Suppressor macrophage treated with lipopolysaccharide for 1 hour (primary cell): Measurements from ENCODE around the gene RBM43.
"Not testable (repeated sequence)": the region's sequence is repeated elsewhere in the genome, so short reads cannot be mapped to it uniquely, and the experiment has no call there.

Source experiments
- DNase-seq, 3 donors: peaks; one replicate each; pipeline ENCODE4 v3.0.0-alpha.2; 2020 to 2022

The RBM43 gene

DNA sequence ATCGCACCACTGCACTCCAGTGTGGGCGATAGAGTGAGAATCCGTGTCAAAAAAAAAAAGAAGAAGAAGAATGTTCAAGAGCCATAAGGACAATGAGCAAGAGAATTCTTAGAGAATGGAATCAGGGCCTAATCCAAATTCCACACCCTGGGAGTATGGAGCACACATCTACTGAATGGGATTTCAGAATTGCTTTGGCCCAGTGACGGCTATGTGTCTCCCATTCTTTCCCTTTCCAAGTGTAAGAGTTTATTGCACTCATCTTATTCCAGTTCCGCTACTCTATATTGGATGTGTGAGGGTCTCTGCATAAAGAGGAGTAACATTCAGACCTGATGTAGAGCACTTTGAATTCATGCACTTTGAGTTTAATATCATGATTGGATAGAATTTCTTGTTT lies 5.9 kb upstream of the RBM43 start:
- no peak for DNase-seq

DNA sequence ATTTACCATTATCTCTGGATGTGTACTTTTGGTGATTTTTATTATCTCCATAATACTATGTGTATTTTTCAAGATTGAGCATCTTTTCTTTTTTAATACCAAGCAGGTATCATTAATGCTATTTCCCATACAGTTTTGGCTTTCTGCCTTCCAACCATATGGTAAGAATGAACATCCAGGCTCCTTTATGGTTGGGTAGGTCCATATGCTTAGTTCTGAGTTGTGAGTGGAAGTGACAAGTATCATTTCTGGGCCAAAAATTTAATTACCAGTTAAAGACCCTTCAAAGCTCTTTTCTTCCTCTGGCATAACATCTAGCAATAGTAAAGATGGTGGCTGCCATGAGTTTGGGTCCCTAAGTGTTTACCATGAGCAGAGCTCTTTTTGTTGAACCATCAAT lies 4.3 kb upstream of the RBM43 start:
- DNase-seq: no peak

DNA sequence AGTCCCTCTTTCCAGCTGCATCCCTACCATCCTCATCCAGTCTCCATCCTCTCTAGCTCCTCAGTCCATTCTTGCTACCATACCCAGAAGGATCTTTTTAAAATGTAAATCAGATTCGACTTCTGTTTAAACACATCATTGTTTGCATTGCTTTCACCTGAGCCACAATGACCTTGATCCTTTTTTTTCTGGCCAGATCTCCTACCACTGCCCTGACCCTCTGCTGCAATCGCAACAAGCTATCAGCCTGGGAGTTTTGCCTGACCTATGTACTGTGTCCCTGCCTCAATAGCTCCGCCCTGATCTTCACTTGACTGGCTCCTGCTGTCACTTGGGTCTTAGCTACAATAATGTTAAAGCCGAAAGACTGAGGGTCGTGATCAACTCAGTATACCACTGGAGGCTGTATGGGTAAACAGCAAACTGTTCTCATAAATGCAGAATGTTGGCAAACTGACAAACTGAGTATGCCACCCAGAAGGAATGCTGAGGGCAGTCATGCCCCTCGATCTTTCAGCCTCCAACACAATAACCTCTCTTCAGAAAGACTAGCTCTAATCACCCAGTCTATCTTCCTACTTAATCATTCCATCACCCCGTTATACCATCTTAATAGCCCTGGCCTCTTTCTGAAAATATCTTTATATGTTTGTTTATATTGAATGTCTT lies 2.6 kb upstream of the RBM43 start:
- DNase-seq: no peak

DNA sequence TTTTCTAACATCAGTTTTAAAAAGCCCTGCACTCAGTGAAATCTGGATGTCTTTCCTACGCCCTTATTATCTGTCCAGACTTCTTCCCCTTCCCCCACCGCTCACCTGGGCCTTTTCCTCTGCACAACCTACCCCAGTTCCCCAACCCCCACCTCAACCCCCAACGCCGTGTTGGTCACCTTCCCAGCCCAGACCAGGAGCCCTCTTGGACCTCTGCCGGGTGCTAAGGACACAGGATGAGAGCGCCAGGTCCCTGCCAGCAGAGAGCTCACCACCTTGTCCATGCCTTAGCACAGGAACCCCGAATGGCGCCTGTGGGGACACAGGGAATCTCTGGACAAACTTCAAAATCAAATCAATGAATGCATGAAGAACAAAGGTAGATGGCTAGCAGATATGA lies 966 bp upstream of the RBM43 start:
- DNase-seq: no peak

DNA sequence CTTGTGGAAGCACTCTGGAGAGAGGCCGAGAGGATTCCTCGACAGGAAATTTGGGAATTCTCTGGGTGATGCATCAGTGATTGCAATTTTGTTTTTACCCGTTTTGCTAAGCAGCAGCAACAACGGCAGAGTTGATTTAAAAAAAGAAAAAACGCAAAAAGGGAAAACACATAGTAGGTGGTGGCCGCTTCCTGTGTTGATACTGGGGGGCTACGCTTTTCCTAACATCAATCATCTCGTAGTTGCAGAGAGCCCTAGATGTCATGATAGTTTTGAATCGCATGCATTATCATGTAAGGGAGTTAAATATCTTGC lies 271 bp upstream of the RBM43 start:
- DNase-seq: no peak

DNA sequence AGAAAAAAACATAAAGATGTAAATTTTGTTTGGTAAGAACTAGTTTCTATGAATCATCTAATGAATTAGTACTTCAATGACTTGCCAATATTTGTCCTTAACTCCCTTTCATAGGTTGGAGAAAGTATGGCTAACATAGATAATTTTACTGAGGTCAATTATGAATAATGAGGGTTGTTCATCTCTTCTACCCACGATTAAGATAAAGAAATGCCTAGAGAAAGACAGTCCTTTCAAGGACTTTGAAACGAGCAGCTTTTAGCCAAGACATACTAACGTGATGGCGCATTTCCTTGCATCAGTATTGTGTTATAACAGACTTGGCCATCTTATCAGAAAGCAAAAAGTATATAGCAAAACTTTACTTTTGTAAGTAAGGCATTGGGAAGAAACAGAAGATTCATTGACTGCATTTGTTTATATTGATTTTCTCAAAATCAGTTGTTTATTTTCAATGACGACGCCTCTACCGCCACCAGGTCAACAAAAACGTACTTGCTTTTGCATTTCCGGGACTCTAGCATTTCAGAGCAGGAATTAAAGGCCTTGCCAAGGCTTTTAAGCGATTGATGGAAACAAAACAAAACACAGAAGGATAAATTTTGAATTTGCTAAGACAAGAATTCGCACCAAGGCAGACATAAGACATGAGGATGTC lies 961 bp downstream of the RBM43 start:
- peak; percentile 14 to 37 (median 28) for DNase-seq

DNA sequence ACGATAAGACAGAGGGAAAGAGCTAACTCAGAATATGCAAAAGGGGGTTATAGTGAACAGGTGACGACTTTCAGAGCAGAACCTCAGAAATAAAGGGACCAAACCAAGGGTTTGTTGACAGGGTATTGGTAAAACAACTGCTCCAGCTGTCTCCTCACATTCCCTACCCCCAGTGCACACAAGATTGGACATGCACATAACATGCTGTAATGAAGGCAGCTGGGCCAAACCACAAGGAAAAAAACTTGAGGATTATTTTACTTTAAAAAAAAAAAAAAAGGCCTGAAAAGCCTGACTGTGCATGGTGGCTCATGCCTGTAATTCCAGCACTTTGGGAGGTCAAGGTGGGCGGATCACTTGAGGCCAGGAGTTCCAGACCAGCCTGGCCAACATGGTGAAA lies 3.5 kb downstream of the RBM43 start:
- DNase-seq: no peak

DNA sequence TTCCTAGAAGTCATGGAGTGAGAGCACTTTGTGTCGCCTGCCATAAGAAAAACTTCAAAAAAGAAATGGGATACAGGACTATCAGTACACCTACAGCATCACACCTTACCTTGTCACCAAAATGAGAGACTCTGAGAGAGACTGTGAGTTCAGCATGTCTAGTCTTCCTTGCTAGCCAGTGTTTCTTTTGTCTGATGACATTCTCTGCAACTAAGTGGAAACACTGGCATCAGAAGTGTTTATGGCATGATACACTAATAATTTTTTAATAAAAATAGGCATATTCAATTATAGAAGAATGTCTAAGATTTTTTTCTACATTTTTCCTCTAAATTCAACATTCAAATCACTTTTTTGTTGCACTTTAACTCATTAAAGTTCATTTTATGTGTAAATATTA lies 9.0 kb downstream of the RBM43 start:
- DNase-seq: no peak

DNA sequence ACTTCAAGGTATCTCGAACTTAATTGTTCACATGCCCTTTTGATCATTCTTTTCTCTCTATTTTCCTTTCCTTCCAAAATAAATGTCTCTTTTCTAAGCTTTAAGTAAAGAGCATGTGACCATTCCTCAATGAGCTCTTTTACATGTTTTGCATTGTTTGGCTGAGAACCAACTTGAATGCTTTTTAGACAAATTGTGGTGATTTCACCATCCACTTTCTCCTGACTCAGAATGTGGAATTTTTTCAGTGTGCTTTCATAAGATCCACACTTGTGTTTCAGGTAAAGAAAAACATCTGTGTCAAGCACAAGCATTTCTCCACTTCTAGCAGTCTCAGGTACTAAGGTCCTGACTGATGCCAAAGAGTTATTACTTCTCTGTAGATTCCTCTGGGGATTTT lies 10.7 kb downstream of the RBM43 start:
- DNase-seq: no peak

DNA sequence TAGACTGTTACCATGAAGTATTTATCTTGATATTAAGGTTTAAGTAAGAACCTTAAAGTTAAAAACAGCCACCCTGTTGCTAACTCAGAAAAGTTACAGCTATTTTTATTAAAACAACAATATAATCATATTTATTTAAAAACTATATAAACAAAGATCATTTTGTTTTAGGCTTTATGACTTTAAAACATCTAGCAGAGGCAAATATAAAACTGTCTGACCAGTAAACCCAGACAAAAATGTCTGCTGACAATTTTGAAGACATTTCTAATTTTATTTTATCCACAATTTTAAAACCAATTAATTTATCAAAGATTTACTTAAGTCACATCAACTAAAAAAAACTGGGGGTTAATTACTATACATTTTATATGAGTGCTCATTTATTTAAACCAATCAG lies 14.2 kb downstream of the RBM43 start:
- no peak for DNase-seq

DNA sequence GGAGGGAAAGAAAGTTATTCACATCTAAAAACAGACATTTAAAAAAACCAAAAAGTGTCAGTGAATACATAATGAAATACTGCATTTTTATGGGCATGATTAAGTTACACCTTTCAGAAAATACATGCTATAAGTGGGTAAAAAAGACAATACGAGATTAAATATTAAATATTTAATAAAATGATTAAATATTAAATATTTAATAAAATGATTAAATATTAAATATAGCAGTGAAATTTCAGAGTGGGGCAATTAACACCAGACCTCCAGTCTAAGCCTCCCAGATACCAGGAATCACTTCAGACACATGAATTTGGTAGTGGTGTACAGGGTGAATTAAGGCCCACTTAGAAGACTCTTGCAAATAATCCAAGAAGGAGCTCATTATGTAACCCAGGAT lies 15.5 kb downstream of the RBM43 start:
- DNase-seq: no peak

DNA sequence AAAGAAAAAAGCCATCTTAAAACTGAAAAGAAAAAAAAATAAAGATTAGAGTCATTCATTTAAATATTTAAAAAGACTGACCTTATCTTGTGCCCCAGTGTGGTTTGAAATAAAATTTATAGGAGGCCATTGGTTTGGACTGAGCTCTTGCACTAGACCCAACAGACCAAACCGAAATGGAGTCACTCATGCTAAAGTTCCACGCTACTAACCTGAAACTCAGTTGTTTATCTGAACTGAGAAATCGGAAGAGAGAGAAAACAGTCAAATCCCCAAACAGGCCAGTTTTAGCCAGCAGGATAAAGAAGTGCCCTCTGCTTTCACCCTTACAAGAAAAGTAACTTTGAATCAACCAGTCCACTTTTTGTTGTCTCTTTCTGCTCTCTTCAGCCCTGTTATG lies 18.2 kb downstream of the RBM43 start:
- no peak for DNase-seq

DNA sequence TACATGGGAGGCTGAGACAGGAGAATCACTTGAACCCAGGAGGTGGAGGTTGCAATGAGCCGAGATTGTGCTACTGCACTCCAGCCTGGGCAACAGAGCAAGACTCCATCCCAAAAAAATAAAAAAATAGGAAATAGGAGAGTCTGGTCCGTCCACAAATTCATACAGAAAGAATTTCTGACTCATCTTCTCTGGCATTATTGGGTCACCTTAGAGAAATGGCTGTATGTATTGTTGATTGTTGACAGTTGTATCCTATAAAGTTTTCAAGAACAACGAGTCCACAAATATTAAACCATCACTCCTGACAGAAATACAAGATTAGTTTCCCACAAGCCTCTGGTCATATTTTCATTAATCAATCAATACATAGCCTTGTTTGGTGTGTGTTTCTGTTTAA lies 20.4 kb downstream of the RBM43 start:
- DNase-seq: no peak

DNA sequence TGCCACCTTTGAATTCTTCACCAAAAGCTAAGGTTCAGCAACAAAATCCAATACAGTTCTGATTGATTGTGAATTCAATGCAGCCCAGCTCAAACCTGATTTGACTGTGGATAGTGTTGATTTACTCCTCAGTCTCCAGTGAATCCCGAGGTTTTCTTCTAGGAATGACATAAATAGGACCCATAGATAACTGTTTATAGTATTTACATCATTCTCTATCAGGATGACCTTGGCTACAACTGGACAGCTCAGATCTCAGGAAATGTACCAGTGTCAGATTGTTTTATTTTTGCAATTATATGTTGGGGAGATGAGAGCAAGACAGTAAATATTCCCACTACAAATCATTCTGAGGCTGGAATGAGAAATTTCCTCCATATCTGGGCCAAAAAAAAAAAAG lies 21.2 kb downstream of the RBM43 start:
- no peak for DNase-seq

DNA sequence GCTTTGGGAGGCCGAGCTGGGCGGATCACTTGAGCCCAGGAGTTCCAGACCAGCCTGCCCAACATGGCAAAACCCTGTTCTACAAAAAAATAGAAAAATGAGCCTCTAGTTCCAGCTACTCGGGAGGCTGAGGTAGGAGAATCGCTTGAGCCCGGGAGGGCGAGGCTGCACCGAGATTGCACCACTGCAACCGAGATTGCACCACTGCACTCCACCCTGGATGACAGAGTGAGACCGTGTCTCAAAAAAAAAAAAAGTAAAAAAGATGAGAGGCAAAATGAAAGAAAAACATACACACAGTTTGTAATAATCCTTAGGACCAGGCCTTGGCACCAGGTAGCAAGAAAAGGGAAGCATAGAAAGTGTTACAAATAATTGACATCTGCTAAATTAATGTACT lies 22.0 kb downstream of the RBM43 start:
- DNase-seq: peak in 1 of 3 donors; percentile 17

DNA sequence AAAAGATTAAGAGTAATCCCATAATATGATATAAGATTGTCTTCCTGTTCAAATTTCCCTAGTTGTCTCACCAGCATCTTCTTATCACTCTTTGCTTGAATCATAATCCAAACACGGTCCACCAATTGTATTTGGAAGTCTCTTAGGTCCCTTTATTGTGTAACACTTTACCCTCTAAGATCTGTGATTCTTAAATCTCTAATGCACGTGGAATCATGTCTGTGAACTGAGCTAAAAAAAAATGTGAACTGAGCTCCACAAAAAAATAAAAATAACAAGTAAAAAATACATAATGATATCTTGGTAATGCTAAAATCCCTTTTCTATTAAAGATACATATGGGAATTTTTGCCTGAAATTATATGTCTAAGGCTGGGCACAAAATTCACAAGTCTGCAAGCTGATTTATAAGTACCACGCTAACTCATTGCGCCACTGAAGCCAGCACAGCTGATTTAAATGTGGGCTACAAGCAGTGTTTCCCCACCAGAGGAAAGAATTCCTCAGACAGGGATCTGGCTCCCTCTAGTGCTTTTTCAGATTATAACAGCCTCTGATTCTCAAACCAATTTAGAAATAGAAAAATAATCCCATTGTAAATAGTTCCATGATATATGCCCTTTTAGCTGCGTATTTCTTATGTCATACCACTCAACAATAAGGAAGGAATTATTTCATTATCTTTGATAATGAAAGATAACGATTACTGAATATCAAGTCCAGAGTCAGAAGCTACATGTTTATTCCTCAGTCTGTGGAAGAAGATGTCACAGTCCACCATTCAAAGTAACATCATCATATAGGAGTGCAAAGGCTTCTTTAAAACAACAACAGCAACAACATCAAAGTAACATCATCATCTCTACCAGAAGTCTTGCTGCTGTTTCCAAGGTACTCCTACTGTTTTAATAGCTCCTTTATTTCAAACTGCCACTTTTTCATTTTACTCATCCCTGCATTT lies 22.9 kb downstream of the RBM43 start:
- DNase-seq: peak; percentile 83 to 90 (median 87)

DNA sequence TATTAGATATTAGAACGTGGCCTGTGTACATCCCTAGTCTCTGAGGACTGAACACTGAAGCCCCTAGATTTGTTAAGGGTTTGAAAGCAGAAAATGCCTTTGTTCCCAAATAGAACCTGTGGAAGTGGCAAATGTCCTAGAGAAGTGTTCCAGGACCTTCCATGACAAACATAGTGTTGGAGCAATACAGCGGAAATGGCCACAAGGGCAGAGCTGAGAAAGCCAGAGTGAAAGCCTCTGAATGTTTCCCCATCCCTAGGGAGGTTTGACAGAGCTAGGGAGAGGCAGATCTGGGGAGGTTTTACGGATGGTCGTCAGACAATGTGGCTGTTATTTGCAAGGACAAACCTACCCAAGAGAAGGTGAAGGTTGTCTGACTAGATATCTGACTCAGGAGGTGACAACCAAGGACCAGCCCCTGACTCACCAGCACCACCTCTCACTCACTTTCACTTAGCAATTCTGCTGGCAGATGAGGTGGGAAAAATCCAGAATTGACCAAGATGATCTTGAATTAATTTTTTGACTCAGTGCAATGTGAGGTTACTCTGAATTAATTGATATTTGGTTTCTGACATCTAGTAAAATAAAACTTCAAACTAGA lies 24.1 kb downstream of the RBM43 start:
- peak; percentile 45 to 56 (median 49) for DNase-seq

DNA sequence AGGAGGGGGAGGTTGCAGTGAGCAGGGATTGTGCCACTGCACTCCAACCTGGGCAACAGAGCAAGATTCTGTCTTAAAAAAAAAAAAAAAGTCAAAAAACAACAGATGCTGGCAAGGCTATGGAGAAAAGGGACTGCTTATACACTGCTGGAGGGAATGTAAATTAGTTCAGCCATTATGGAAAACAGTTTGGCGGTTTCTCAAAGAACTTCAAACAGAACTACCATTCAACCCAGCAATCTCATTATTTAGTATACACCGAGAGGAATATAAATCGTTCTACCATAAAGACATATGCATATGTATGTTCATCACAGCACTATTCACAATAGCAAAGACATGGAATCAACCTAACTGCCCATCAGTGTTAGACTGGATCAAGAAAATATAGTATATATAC lies 27.9 kb downstream of the RBM43 start:
- not testable (repeated sequence) for DNase-seq

DNA sequence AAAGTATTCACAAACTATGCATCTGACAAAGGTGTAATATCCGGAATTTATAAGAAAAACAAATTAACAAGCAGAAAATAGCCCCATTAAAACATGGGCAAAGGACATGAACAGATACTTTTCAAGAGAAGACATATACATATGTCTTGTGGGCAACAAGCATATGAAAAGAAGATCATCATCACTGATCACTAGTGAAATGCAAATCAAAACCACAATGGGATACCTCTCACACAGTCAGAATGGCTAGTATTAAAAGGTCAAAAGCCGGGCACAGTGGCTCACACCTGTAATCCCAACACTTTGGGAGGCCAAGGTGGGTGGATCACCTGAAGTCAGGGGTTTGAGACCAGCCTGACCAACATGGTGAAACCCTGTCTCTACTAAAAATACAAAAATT lies 28.4 kb downstream of the RBM43 start:
- DNase-seq: not testable (repeated sequence)

DNA sequence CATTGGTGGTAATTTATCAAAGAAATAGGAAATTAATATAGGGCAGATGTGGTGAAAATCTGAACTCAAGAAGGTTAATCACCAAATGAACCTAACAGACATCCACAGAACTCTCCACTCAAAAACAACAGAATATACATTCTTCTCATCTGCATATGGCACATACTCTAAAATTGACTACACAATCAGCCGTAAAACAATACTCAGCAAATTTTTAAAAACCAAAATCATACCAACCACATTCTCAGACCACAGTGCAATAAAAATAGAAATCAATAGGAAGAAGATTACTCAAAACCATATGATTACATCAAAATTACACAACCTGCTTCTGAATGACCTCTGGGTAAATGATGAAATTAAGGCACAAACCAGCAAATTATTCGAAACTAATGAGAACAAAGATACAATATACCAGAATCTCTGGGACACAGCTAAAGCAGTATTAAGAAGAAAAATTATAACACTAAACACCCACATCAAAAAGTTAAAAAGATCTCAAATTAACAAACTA lies 31.0 kb downstream of the RBM43 start:
- DNase-seq: peak; percentile 21 to 67 (median 62)

DNA sequence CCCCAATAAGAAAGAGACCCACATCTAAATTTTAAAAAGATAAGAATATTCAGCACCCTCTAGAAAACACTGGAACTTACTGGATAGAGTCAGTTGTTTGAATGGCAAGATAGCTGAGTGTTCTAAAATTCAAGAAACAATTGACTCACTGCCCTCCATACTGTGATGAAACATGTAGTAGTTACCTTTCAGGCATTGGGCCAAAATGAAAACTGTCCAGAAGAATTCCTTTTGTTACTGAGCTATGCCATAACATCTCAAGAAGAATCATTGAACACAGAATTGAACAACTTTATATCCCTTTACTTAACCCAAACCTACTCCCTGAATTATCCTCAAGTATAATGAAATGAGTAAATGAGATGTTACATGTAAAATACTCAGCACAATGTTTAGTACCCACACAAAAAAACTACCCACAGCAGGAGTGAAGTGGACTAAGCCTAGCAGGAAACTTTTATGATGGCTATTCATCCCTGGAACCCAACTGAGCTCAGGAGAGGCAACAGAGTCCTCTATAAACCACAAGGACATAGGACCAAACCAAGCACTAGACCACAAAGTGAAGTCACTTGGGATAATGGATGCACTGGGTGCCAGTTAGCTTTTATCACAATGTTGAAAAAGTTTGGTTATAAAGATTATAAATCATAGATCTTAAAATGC lies 32.7 kb downstream of the RBM43 start:
- no peak for DNase-seq

DNA sequence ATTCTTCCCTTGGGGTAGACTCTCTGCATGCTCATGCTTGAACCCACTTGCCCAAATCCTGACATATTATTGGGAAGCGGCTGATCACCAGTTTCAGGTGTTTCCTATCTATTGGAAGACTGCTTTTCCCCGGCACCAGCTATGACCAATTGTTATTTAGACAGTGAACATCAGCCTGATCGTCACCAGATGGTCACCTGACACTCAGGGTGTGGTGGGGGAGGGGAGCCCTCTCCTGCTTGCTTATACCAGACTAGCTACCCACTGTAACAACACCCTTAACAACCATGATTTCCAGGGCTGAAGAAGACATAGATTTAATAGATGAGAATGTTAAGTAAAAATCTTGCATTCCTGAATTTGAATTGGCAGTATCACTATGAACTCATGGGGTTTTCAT lies 44.3 kb downstream of the RBM43 start:
- DNase-seq: no peak

DNA sequence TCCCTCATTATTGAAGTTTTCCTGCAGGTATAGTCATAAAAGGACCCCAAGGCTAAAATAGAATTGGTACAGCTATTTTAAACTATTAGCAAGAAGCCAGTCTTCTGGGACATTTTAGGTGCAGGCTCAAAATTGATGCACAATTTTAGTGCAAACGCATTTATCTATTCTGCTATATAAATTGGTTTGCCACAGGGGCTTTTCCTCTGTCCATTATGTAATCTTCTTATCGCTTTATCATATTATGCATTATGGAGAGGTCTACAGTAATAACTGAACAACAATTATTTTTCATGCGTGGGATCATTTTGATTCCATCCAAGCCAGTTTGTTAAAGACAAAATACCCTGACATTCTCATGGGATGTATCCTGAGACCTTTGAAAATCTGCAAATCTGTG lies 54.6 kb downstream of the RBM43 start:
- no peak for DNase-seq
